Activated CD4-positive, alpha-beta T cell treated with anti-CD3 and anti-CD28 coated beads, Interleukin-2, amount 10 ng/mL, durations not matched to agents 24 days and 14 days (primary cell): ENCODE data around the gene ELMO3. TPM values are rescaled to one million over a fixed set of nuclear protein-coding genes. Genes with fewer than 3 reads are reported as not detected.
A peak's percentile ranks its signal among the peaks of the same experiment; 100 is the strongest.

Experiments used
- DNase-seq: peaks from one replicate; pipeline ENCODE4 v3.0.0; 2022
- H3K27ac Mint-ChIP-seq: one replicate; pipeline ENCODE4 v1.8.0; 2022; ENCODE audit warnings: mild to moderate bottlenecking, mixed read lengths
- H3K27me3 Mint-ChIP-seq: one replicate; pipeline ENCODE4 v1.8.0; 2022; ENCODE audit warnings: mixed read lengths
- H3K36me3 Mint-ChIP-seq: one replicate; pipeline ENCODE4 v1.8.0; 2022; ENCODE audit warnings: low read depth, mild to moderate bottlenecking, mixed read lengths
- H3K4me1 Mint-ChIP-seq: one replicate; pipeline ENCODE4 v1.8.0; 2021; ENCODE audit warnings: mixed read lengths
- H3K4me3 Mint-ChIP-seq: one replicate; pipeline ENCODE4 v1.8.0; 2022; ENCODE audit warnings: mild to moderate bottlenecking, moderate library complexity, mixed read lengths
- H3K9me3 Mint-ChIP-seq: one replicate; pipeline ENCODE4 v1.8.0; 2021; ENCODE audit warnings: mixed read lengths
- intact Hi-C: fragments of 100-400 bp; cut with micrococcal nuclease; formaldehyde crosslinking; loops from one replicate; pipeline ENCODE4 v1.15.1; 2023
- total RNA-seq: library from RNA; stranded (reverse); gene quantifications from 2 replicates; pipeline ENCODE4 v1.2.3, GENCODE V29; 2022

ELMO3 gene
- total RNA-seq, 1 donor from 2014 or later, result 8.7 TPM

DNA sequence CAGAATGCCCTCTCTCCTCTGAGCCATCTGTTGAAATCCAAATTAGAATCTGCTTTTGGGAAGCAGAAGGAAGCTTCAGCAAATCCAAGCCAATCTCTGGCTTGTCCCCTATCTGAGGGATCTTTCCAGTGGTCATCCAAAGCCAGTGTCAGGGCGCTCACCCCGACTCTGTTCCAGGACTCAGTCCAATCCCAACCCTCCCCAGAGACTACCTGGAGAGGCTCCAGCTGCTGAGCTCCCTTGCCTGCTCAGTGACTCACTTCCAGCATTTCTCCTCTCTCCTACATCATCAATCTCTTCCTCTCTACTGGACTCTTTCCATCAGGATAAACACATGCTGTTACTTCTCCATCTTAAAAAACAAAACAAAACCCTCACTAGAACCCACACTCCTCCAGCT is 17.6 kb upstream of the ELMO3 start:
- intact Hi-C loops, result no loop called here
- Mint-ChIP-seq H3K36me3 (peaks cover 11% of the 10 kb centered on the region), H3K4me1 (peaks cover 34% of the 10 kb centered on the region), H3K27ac (no peak overlapping the region), H3K9me3 (no peaks in the 10 kb centered on the region), H3K4me3 (no peak overlapping the region), H3K27me3 (peaks cover 8% of the 10 kb centered on the region)
- no peak for DNase-seq

DNA sequence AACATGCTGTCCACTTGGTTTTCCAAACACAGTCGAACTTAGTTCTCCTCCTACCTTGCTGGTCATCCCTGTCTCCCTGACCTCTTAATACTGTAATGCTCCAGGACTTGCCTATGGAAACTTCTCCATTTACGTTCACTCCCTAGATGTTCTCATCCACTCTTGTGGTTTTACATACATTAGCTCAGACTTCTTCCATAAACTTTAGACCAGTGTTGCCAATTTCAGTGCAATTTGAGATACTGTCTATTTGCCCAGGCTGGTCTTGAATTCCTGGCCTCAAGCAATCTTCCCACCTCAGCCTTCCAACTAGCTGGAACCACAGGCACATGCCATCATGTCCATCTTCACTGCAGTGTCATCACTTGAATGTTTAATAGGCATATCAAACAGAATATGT is 16.6 kb upstream of the ELMO3 start:
- Mint-ChIP-seq H3K27me3 (peaks cover 8% of the 10 kb centered on the region), H3K36me3 (peaks cover 6% of the 10 kb centered on the region), H3K27ac (no peak overlapping the region), H3K4me1 (peaks cover 30% of the 10 kb centered on the region), H3K9me3 (no peaks in the 10 kb centered on the region), H3K4me3 (no peak overlapping the region)
- no peak for DNase-seq
- intact Hi-C loops, result loop anchor here (2.0 kb wide), 1 partner anchor 65 kb away; the partner anchor contains the start of gene FHOD1

DNA sequence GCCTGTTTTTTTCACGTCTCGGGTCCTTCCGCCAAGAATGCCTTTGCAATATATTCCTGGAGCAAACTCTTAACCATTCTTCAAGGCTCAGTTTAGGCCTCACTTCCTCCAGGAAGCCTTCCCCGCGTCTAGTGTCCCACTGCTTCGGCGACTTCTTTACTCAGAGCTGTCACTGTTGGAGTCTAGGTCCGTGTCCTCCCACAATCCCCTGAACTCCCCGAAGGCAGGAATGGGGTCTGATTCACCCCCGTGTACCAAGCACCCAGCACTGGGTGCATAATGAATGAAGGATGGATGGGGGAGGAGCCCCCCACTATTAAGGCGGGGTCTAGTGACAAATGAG is 15.7 kb upstream of the ELMO3 start:
- no peak for DNase-seq
- Mint-ChIP-seq H3K27ac (no peak overlapping the region), H3K9me3 (no peaks in the 10 kb centered on the region), H3K4me1 (peaks cover 22% of the 10 kb centered on the region), H3K27me3 (peaks cover 8% of the 10 kb centered on the region), H3K4me3 (no peak overlapping the region), H3K36me3 (peaks cover 3% of the 10 kb centered on the region)
- intact Hi-C loops, result loop anchor here (1.0 to 2.0 kb wide), 5 partner anchors 9 to 64 kb away; partner anchors contain the start of genes E2F4, FHOD1 and NOL3

DNA sequence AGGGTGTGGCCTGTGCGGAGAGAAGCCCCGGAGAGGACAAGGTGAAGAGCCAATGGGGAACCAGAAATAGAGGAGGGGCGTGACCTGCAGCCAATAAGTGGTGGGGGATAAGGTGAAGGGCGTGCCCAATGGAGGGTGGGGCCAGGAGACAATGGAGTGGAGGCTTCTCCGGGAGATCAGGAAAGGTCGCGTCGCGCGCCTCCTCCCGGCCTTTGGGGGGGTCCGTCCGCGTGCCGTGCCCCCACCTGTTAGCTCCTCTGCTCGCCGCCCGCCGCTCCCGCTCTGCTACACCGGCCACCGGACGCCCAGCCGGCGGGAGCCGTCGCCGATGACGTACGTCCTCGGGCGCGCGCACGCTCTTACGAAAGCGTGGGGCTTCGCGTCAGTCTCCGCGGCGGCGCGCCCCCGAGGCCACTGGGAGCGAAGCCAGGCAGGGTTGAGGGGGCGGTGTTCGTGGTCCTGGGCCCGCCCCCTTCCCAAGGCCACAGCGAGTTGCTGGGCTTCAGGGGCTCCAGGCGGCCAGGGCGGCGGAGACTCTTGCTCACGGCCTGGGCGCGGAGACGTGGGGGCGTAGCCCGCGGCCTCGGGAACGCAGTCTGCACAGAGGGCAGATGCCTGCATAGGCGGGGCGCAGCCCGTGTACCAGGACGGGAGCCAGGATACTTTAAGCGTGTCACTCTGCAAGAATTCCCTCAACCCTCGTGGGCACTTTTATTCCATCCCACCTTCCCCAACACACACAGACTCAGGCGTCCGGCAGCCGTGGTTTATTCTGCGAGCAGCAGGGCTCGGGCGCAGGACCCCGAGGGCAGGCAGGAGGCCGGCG is 15.1 kb upstream of the ELMO3 start, which contains the start of gene MATCAP1:
Gene MATCAP1 (minus strand): TSS at position 337 of the 826 bp plus-strand sequence. CDS start 3,353 bp downstream, outside the sequence.
- Mint-ChIP-seq H3K27me3 (peaks cover 8% of the 10 kb centered on the region), H3K4me3 (no peak within 1 kb of the TSS), H3K27ac (peak within 1 kb of the TSS; percentile 45), H3K4me1 (peaks cover 18% of the 10 kb centered on the region), H3K36me3 (peaks cover 3% of the 10 kb centered on the region), H3K9me3 (no peaks in the 10 kb centered on the region)
- DNase-seq, result peak; percentile 98
- intact Hi-C loops, result loop anchor here (1.0 to 2.0 kb wide), 5 partner anchors 8 to 63 kb away; partner anchors contain the start of genes E2F4, FHOD1 and NOL3

DNA sequence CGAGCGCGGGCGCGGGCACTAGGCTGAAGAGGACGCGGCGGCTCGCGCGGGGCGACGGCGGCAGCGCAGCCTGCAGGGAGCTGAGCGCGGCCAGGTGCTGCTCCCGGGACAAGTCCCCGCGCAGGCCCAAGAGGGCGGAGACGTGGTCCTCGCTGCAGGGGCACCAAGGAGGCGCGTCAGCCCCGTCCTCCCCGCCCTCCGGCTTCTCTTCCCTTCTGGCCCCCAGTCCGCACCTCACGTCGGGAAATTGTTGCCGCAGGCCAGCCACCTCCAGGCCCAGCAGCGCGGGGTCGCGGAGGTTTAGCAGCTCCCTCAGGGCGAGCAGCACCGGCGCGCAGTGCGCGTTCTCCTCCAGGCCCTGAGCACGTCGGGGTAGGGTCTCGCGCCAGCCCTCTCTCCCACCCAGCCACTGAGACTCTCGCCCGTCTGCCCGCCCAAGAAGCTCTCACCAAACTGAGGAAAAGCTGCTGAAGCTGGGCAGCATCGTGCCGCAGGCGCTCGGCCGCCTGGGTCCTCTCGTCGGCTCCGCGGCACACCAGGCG is 14.4 kb upstream of the ELMO3 start:
- Mint-ChIP-seq H3K4me3 (no peak overlapping the region), H3K36me3 (peaks cover 2% of the 10 kb centered on the region), H3K27ac (peak overlapping the region; percentile 45), H3K9me3 (no peaks in the 10 kb centered on the region), H3K4me1 (peaks cover 12% of the 10 kb centered on the region), H3K27me3 (peaks cover 8% of the 10 kb centered on the region)
- no peak for DNase-seq
- intact Hi-C loops, result no loop called here

DNA sequence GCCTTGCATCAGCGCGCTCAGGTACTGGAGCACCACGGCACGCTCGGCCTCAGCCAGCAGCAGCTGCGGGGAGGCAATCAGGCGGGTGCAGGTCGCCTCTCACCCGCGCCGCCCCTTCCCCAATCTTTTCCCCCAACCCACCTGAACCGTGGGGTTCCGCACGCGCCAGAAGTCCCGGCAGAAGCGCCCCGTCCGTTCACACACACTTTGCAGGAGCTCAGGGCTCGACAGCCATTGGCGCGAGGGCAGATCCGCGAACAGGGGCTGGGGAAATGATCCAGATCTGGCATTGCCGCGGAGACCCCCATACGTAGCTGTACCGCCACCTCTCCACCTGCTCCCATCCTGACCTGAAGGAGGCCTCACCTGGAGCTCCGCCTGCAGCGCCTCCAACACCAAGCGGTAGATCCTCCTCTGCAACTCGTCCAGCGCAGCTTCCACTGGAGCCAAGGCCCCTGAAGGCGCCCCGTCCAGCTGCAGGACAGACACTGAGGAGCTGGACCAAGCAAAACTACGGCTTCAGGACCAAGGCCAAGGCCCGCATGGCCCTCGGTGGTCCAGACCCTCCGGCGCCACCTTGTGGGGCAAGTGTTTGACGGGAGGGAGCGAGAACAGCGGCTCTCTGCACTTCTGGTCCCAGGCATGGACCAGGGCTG is 13.8 kb upstream of the ELMO3 start:
- H3K4me3 Mint-ChIP-seq, result no peak overlapping the region
- peaks cover 8% of the 10 kb centered on the region for H3K4me1 Mint-ChIP-seq
- no peaks in the 10 kb centered on the region for H3K9me3 Mint-ChIP-seq
- peaks cover 8% of the 10 kb centered on the region for H3K27me3 Mint-ChIP-seq
- H3K36me3 Mint-ChIP-seq, result no peaks in the 10 kb centered on the region
- intact Hi-C loops, result loop anchor here (1.0 kb wide), 3 partner anchors 167 to 231 kb away; no protein-coding TSS in a partner anchor
- peak; percentile 96 for DNase-seq
- peak overlapping the region; percentile 75 for H3K27ac Mint-ChIP-seq

DNA sequence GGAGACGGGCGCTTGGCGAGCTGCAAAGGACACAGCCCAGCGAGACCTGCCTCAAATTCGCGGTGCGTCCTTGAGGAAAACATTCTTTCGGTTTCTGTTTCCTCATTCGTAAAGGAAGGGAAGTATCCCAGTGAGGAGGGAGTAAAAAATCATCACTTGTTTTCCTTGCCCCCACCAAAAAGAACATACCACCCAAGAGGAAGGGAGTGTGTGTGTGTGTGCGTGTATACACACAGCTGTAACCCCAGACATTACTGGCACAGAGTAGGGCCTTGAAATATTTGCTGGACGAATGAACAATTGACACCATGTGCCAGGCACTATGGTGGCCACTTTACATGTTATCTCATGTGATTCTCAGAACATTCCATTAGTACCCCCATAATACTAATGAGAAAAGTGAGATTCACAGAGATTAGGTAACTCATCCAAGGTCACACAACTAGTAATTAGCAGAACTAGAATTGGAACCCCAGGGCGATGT is 13.2 kb upstream of the ELMO3 start:
- H3K4me3 Mint-ChIP-seq, result no peak overlapping the region
- H3K4me1 Mint-ChIP-seq, result peaks cover 8% of the 10 kb centered on the region
- H3K36me3 Mint-ChIP-seq, result no peaks in the 10 kb centered on the region
- DNase-seq, result no peak
- peaks cover 8% of the 10 kb centered on the region for H3K27me3 Mint-ChIP-seq
- peak overlapping the region; percentile 75 for H3K27ac Mint-ChIP-seq
- intact Hi-C loops, result loop anchor here (1.0 kb wide), 3 partner anchors 167 to 231 kb away; no protein-coding TSS in a partner anchor
- no peaks in the 10 kb centered on the region for H3K9me3 Mint-ChIP-seq

DNA sequence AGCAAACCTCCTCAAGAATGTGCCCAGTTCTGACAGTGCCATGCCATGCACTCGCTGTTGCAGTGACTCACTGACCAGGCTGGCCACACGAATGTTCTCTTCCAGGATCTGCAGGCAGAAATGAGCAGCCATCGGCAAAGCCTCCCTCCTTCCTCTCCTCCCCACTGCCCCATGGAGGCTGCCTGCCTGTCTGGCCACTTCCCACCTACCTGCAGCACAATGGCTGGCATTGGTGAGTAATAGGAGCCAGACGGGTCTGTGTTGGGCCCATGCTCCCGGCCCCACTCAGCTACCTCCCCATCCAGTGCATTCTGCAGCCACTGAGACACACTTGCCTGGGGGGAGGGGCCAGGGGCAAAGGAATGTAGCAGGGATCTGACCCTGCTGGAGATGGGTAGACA is 12.4 kb upstream of the ELMO3 start:
- H3K36me3 Mint-ChIP-seq, result peaks cover 2% of the 10 kb centered on the region

DNA sequence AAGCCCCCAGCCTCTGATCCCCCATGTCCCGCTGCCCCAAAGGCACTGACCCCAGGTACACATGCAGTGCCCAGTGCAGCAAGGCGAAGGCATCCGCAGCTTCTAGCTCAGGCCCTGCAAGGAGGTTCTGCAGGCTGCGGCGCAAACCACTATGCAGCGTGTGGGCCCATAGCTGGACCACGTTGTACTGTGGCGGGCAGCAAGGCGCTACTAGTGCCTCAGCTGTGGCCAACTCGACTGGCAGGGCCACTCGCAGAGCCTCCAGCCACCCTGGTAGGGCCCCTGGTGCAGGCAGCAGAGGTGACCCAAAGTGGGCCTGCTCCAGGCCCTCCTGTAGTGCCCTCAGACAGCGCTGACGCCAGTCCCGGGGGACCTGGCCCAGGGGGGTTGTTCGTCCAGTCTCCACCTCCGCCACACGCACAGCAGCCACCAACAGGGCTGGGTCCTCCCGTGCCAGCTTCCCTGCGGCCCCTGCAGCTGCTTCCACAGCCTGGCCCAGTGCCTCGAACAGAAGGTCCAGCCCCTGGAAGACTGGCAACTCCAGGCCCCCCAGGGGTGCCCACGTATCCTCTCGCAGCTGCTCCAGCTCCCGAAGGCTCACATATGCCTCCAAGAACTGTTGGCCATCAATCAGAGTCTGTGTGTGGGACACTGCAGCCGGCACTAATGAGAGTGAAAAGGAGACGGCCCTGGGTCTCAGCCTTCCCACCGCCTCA is 11.6 kb upstream of the ELMO3 start:
- Mint-ChIP-seq H3K4me1 (peaks cover 16% of the 10 kb centered on the region), H3K27ac (no peak overlapping the region), H3K9me3 (no peaks in the 10 kb centered on the region), H3K27me3 (peaks cover 8% of the 10 kb centered on the region), H3K36me3 (peaks cover 4% of the 10 kb centered on the region), H3K4me3 (no peak overlapping the region)
- intact Hi-C loops, result no loop called here
- DNase-seq, result no peak

More for the DNA sequence above, 12.4 kb upstream of the ELMO3 start:
- Mint-ChIP-seq H3K4me3 (no peak overlapping the region), H3K9me3 (no peaks in the 10 kb centered on the region), H3K27me3 (peaks cover 8% of the 10 kb centered on the region), H3K27ac (no peak overlapping the region), H3K4me1 (peaks cover 12% of the 10 kb centered on the region)
- intact Hi-C loops, result no loop called here
- no peak for DNase-seq

DNA sequence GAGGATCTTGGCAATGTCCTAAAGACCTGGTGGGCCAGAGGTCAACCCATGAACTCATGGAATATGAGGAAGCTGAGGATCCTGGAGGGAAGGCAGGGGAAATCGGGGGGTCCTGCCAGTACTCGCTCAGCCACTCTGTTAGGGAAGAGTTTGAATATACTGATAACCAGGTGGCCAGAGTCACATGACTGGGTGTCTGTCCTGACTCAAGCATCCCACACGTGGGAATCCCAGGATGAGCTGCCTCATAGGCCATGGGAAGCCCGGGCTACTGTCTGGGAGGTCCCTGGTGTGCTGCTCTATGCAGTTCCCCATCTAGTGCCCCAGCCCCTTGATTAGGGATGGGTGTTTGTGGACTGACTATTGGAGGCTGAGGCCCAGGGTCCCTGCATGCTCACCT is 10.6 kb upstream of the ELMO3 start:
- peaks cover 22% of the 10 kb centered on the region for H3K4me1 Mint-ChIP-seq
- no peak overlapping the region for H3K4me3 Mint-ChIP-seq
- no peak for DNase-seq
- H3K36me3 Mint-ChIP-seq, result peaks cover 12% of the 10 kb centered on the region
- peaks cover 8% of the 10 kb centered on the region for H3K27me3 Mint-ChIP-seq
- H3K27ac Mint-ChIP-seq, result no peak overlapping the region
- no peaks in the 10 kb centered on the region for H3K9me3 Mint-ChIP-seq
- intact Hi-C loops, result no loop called here

DNA sequence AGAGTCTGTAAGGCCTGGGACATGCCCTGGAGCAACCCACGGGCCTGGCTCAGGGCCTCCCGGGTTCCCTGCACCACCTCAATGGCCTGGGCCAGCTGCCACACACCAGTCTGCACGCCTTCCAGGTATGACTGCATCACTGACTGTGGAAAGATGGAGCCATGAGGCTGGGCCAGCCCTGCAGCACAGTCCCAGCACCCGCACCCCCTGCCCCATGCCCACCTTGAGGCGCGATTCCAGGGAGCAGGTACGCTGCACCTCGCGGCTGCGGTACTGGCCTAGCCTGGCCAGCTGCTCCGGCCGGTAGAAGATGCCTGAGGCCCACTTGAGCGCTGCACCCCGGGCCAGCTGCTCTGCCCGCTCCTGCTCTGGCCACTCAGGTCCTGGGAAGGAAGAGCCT is 10.1 kb upstream of the ELMO3 start:
- DNase-seq, result no peak
- no peaks in the 10 kb centered on the region for H3K9me3 Mint-ChIP-seq
- intact Hi-C loops, result no loop called here
- H3K36me3 Mint-ChIP-seq, result peaks cover 17% of the 10 kb centered on the region
- peaks cover 27% of the 10 kb centered on the region for H3K4me1 Mint-ChIP-seq
- peaks cover 8% of the 10 kb centered on the region for H3K27me3 Mint-ChIP-seq
- H3K4me3 Mint-ChIP-seq, result no peak overlapping the region
- no peak overlapping the region for H3K27ac Mint-ChIP-seq

DNA sequence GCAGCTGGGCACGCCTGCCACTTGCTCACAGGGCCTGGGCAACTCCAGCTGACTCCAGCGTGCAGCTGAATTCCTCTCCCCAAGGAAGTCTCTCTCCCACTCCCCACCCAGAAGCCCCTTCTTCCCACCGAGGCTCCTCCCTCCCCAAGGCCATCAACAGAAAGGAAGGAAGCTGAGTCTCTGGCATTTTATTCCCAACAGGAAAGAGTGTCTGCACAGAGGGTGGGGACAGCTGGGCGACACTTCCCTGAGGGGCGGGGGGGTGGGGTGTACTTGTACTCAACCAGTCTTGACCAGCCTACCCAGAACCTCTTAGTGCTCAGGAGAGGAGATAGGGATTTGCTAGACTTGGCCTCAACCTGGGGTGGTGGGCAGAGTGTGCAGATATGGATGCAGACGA is 8.9 kb upstream of the ELMO3 start, which contains the start of gene EXOC3L1:
Gene EXOC3L1 (minus strand): TSS at position 96 of the 400 bp plus-strand sequence. CDS start 460 bp downstream, outside the sequence.
- peaks cover 7% of the 10 kb centered on the region for H3K27me3 Mint-ChIP-seq
- H3K27ac Mint-ChIP-seq, result no peak within 1 kb of the TSS
- no peak for DNase-seq
- peaks cover 27% of the 10 kb centered on the region for H3K36me3 Mint-ChIP-seq
- H3K9me3 Mint-ChIP-seq, result no peaks in the 10 kb centered on the region
- H3K4me1 Mint-ChIP-seq, result peaks cover 32% of the 10 kb centered on the region
- intact Hi-C loops, result no loop called here
- H3K4me3 Mint-ChIP-seq, result no peak within 1 kb of the TSS
